ENCODE results near the gene MFAP3L.

DNA sequence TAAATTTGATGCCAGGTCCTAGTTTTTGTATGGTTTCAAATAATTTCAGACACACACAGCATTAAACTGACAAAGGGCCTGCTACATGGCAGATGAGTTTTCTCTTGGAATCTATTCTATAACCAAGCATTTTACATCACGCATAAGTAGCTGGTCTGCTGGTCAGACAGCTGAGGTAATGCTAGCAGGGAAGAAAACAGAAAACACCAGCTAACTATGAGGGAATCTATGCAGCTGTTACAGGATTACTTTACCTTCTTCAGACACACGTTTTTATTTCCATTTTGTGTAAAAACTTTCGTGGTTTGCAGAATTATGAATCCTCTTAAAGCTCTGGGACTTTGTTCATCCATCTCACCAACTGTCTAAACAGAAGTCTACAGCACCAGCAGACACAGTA lies 42.0 kb downstream of the MFAP3L start:
- TF ChIP-seq POLR2A (IDR thresholded peaks at IDR 0.05; ENCODE audit: low read length) (no peak), GATA1 (IDR thresholded peaks at IDR 0.05; ENCODE audit: low read depth, low read length) (no peak)
